T-helper 22 cell (primary cell): Measurements from ENCODE around the gene ZSCAN16.
"Not testable (repeated sequence)": the region's sequence is repeated elsewhere in the genome, so short reads cannot be mapped to it uniquely, and the experiment has no call there.

Experiments
- DNase-seq: peaks from one replicate; pipeline ENCODE4 v3.0.0-alpha.2; 2020; ENCODE audit warnings: low read depth

Gene ZSCAN16

DNA sequence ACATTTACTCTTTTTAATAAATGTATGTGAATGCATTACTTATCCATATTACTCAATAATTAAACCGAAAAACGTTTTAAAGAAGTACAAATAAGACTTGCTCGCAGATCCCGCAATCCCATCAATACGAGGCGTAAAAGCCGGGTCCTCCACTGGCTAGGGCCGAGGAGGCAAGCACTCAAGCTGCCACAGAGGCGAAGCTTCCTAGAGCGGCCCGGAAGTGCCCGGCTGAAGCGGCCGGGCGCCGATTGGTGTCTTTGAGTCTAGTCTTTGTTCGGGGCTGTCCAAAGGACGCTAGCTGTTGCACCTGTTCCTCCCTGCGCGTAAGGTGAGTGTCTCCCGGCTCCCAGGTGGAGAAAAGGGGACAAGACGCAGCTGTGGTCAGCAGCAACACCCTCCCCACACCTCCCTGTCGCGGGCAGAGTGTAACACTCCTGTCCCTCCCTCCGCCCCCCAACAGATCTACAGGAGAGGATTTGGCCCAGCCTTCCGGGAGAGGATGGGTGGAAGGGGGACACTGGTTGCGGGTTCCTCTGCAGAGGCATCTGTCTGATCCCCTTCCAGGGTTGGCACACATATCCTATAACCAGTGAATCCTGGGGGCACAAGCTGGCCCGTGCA is at the start of gene ZSCAN16:
TSS of gene ZSCAN16 (plus strand) at position 260 of the 621 bp plus-strand sequence. CDS start 835 bp downstream, outside the sequence.
- peak; percentile 53 for DNase-seq

DNA sequence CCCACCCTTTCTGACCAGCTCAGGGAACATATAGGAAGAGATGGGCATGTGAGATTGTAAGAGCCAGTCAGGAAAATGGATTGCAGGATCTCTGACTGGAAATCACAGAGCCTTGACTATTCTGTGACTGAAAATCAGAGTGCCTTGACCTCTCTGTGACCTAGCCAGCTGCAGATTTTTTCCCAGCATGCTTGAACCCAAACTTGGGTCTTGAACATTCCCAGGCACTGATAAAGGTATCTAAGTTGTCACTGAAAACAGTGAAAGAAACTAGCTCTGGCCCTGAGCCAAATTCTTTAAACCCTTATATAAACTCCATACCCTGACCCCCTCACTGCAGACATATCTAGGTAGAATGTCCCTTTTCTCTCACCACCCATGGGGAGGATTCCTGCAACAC is 46.4 kb upstream of the ZSCAN16 start:
- DNase-seq = no peak

DNA sequence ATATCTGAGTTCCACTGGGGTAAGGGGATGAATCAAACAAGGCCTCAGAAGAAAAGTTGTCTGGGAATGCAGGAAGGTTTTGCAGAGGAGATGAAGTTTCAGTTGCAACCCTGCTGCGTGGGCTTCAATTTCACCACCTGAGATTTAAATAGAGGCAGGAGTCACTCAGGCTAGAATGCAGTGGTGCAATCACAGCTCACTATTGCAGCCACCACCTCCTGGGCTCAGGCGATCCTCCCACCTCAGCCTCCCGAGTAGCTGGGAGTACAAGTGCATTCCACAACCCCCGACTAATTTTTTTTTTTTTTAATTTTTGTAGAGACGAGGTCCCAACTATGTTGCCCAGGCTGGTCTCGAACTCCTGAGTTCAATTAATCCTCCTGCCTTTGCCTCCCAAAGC is 45.6 kb upstream of the ZSCAN16 start:
- no peak for DNase-seq

DNA sequence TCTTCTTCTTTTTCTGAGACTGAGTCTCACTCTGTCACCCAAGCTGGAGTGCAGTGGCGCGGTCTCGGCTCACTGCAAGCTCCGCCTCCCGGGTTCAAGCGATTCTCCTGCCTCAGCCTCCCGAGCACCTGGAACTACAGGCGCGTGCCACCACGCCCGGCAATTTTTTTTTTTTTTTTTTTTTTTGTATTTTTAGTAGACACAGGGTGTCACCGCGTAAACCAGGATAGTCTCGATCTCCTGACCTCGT is 44.1 kb upstream of the ZSCAN16 start, which contains the start of gene ZNF165:
TSS of gene ZNF165 (plus strand) at position 188 of the 250 bp plus-strand sequence. CDS start 4,913 bp downstream, outside the sequence.
- not testable (repeated sequence) for DNase-seq

GRCh38 chr6:28080631-28081485 is 43.6 kb upstream of the ZSCAN16 start:
- DNase-seq = peak; percentile 85

- DNase-seq = peak; percentile 44
Observed at GRCh38 chr6:28081486-28081751, 43.0 kb upstream of the ZSCAN16 start.

DNA sequence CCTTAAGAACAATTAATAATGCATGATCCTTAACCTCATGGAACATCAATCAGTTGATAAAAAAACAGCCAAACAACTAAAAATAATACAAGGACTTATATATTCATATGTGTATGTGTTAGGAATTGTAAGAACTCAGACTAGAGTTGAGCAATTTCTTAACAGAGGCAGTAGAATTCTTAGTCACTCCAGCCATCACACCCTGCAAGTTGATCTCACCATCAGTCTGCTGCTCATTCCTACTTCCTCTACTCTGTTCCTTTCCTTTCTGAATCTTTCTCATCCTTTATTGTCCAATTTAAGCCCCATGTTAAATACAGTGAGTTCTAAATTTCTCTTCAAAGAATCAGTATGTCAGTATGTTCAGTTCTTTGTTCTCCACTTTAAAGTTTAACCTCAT is 41.5 kb upstream of the ZSCAN16 start:
- DNase-seq = no peak

- DNase-seq = no peak
Observed at GRCh38 chr6:28089054-28089453, 35.4 kb upstream of the ZSCAN16 start.

GRCh38 chr6:28090917-28091586 is 33.4 kb upstream of the ZSCAN16 start:
- DNase-seq = no peak

- DNase-seq = not testable (repeated sequence)
Observed at GRCh38 chr6:28102222-28102621, 22.2 kb upstream of the ZSCAN16 start.

GRCh38 chr6:28102699-28103098 is 21.7 kb upstream of the ZSCAN16 start:
- not testable (repeated sequence) for DNase-seq

- DNase-seq = peak; percentile 66
Observed at GRCh38 chr6:28104392-28105244, 19.8 kb upstream of the ZSCAN16 start.

DNA sequence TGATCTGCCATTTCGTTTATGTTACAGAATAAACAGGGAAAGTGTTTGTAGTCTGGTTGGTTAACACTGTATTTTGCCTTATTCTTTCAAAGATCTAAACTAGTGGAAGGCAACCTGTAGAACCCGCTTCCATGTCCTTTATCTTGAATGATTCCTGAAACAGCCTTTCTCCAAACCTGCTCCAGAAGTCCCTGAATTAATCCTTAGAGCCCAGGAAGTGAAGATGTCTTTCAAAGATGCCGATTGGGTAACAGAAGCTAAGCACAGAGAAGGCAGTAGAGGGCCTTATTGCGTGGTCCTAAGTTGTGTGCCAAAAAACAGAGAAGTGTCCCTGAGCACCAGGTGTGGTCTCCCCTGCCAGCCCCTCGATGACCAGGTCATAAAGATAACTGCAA is 19.2 kb upstream of the ZSCAN16 start:
- DNase-seq = no peak

- no peak for DNase-seq
Observed at GRCh38 chr6:28107506-28107905, 16.9 kb upstream of the ZSCAN16 start.

DNA sequence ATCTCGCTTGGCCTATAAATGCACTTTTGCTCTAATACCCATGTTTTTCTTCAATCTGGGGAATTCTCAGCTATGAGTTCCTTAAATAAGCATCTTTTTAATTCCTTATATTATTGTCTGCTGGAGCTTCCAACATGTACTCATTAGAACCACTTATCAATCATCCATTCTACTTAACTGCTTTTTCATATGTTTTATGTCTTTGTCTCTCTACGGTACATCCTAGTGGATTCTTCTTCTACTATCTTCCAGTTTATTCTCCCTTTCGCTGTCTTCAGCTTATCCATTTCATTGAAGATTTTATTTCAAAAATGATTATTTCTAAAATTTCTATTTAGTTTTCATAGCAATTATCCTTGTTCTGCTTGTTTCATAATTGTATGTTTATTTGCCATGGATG is 12.4 kb upstream of the ZSCAN16 start:
- no peak for DNase-seq

DNA sequence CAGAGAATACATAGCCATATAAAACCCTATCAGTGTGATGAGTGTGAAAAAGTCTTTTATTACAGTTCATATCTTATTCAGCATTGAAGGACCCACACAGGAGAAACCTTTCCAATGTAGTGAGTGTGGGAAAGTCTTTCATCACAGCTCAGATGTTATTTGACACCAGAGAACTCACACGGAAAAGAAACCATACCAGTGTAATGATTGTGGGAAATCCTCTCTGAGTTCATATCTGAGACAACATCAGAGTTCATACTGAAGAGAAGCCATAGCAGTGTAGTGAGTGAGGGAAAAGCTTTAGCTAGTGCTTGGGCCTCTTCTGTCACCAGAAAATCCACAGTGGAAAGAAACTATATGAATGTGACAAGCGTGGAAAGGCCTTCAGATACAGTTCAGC is 8.6 kb upstream of the ZSCAN16 start:
- no peak for DNase-seq

GRCh38 chr6:28117386-28118050 is 6.9 kb upstream of the ZSCAN16 start:
- no peak for DNase-seq

DNA sequence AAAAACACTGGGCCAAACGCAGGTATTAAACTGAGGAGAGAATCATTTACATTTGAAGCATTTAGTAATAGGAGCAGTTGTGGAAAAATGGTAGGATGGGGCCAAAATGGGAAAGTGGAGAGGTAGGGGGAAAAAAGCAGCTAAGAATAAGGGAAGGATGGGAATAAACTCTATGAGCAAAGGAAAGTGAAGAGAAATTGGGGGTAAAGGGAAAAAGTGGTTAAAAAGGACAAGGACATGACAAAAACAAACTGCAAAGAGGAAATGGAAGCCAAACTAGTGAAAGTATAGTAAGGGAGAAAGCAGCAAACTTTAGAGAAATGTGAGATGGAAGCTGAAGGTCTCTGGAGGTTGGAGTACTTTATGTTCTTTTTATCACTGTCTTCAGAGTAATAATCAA is 6.2 kb upstream of the ZSCAN16 start:
- no peak for DNase-seq

- no peak for DNase-seq
Observed at GRCh38 chr6:28121876-28122275, 2.5 kb upstream of the ZSCAN16 start.

- DNase-seq = not testable (repeated sequence)
Observed at GRCh38 chr6:28122283-28122682, 2.1 kb upstream of the ZSCAN16 start.

- DNase-seq = no peak
Observed at GRCh38 chr6:28124971-28125353, 553 bp downstream of the ZSCAN16 start.

DNA sequence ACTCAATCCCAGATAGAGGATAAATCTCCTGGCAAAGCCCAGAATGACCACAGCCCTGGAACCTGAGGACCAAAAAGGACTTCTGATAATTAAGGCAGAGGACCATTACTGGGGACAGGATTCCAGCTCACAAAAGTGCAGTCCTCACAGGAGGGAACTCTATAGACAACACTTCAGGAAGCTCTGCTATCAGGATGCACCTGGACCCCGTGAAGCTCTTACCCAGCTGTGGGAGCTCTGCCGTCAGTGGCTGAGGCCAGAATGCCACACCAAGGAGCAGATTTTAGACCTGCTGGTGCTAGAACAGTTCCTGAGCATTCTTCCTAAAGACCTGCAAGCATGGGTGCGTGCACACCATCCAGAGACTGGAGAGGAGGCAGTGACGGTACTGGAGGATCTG is 992 bp downstream of the ZSCAN16 start:
- no peak for DNase-seq
